GM18505 (cell line): ENCODE measurements around the gene TMEM117.

ENCODE experiments used
- ATAC-seq: cut with Tn5 transposase; IDR thresholded peaks from one replicate; pipeline ENCODE4 v1.9.1; 2021; ENCODE audit not compliant: unreplicated experiment
- POLR2A ChIP-seq: IDR thresholded peaks from 4 replicates; pipeline ENCODE4 v1.6.1; 2011; ENCODE audit warnings: borderline replicate concordance; ENCODE audit not compliant: insufficient read depth, insufficient read length; ENCODE audit errors: extremely low read depth

TMEM117 gene

GRCh38 chr12:44114906-44115305 is 279.0 kb downstream of the TMEM117 start:
- no peak for TF ChIP-seq POLR2A
- no peak for ATAC-seq

GRCh38 chr12:44117337-44117736 is 281.5 kb downstream of the TMEM117 start:
- no peak for ATAC-seq
- no peak for TF ChIP-seq POLR2A

GRCh38 chr12:44118946-44119345 is 283.1 kb downstream of the TMEM117 start:
- ATAC-seq, result no peak

GRCh38 chr12:44126806-44127205 is 290.9 kb downstream of the TMEM117 start:
- ATAC-seq, result no peak
- TF ChIP-seq POLR2A, result no peak

More at GRCh38 chr12:44118946-44119345, 283.1 kb downstream of the TMEM117 start:
- TF ChIP-seq POLR2A, result no peak

- no peak for ATAC-seq
- no peak for TF ChIP-seq POLR2A
Observed at GRCh38 chr12:44127966-44128710, 292.3 kb downstream of the TMEM117 start.

GRCh38 chr12:44143175-44143574 is 307.3 kb downstream of the TMEM117 start:
- ATAC-seq, result no peak
- TF ChIP-seq POLR2A, result no peak

- TF ChIP-seq POLR2A, result no peak
- ATAC-seq, result no peak
Observed at GRCh38 chr12:44148936-44149335, 313.1 kb downstream of the TMEM117 start.

GRCh38 chr12:44154128-44154527 is 318.2 kb downstream of the TMEM117 start:
- no peak for TF ChIP-seq POLR2A
- no peak for ATAC-seq

- TF ChIP-seq POLR2A, result no peak
- ATAC-seq, result no peak
Observed at GRCh38 chr12:44155358-44155757, 319.5 kb downstream of the TMEM117 start.

GRCh38 chr12:44157359-44157758 is 321.5 kb downstream of the TMEM117 start:
- peak; percentile 87 for ATAC-seq
- TF ChIP-seq POLR2A, result no peak

- ATAC-seq, result no peak
- no peak for TF ChIP-seq POLR2A
Observed at GRCh38 chr12:44158746-44159145, 322.9 kb downstream of the TMEM117 start.

GRCh38 chr12:44159216-44159615 is 323.3 kb downstream of the TMEM117 start:
- ATAC-seq, result no peak
- no peak for TF ChIP-seq POLR2A

GRCh38 chr12:44159862-44160261 is 324.0 kb downstream of the TMEM117 start:
- no peak for ATAC-seq

GRCh38 chr12:44162961-44163360 is 327.1 kb downstream of the TMEM117 start:
- TF ChIP-seq POLR2A, result no peak
- no peak for ATAC-seq

More at GRCh38 chr12:44159862-44160261, 324.0 kb downstream of the TMEM117 start:
- TF ChIP-seq POLR2A, result no peak

GRCh38 chr12:44174053-44174452 is 338.2 kb downstream of the TMEM117 start:
- TF ChIP-seq POLR2A, result no peak
- no peak for ATAC-seq

- ATAC-seq, result peak; percentile 90
- TF ChIP-seq POLR2A, result no peak
Observed at GRCh38 chr12:44184499-44185206, 348.8 kb downstream of the TMEM117 start.
